IMR-90 (cell line): ENCODE results near the gene CDK18.

Source experiments
- BHLHE40 ChIP-seq: fragments of 150-350 bp; IDR thresholded peaks from 2 replicates; pipeline ENCODE4 v1.6.1; 2016; ENCODE audit warnings: mild to moderate bottlenecking, low read depth, low read length
- CEBPB ChIP-seq: IDR thresholded peaks from 2 replicates; pipeline ENCODE4 v1.6.1; 2012; ENCODE audit warnings: low read depth, low read length, improper control_type of control experiment
- CTCF ChIP-seq: conservative IDR thresholded peaks from 2 replicates; pipeline ENCODE4 v1.5.1; 2012; ENCODE audit warnings: mild to moderate bottlenecking, low read depth, low read length, improper control_type of control experiment
- ELK1 ChIP-seq: fragments of 150-350 bp; IDR thresholded peaks from 2 replicates; pipeline ENCODE4 v1.6.1; 2016; ENCODE audit warnings: low read depth, mild to moderate bottlenecking, low read length, moderate library complexity, borderline replicate concordance
- FOS ChIP-seq: fragments of 150-350 bp; IDR thresholded peaks from 2 replicates; pipeline ENCODE4 v1.6.1; 2016; ENCODE audit warnings: low read depth, low read length
- MAZ ChIP-seq: IDR thresholded peaks from 2 replicates; pipeline ENCODE4 v1.6.1; 2012; ENCODE audit warnings: low read depth, mild to moderate bottlenecking, low read length, improper control_type of control experiment, moderate library complexity, borderline replicate concordance
- MXI1 ChIP-seq: IDR thresholded peaks from 2 replicates; pipeline ENCODE4 v1.6.1; 2012; ENCODE audit warnings: low read depth, mild to moderate bottlenecking, low read length, moderate library complexity, borderline replicate concordance
- POLR2A ChIP-seq: IDR thresholded peaks from 2 replicates; pipeline ENCODE4 v1.6.1; 2012; ENCODE audit warnings: mild to moderate bottlenecking, low read depth, low read length
- RAD21 ChIP-seq: IDR thresholded peaks from 2 replicates; pipeline ENCODE4 v1.6.1; 2012; ENCODE audit warnings: low read length, improper control_type of control experiment
- RCOR1 ChIP-seq: IDR thresholded peaks from 2 replicates; pipeline ENCODE4 v1.6.1; 2012; ENCODE audit warnings: mild to moderate bottlenecking, low read length, improper control_type of control experiment; ENCODE audit not compliant: insufficient replicate concordance
- RFX5 ChIP-seq: IDR thresholded peaks from 2 replicates; pipeline ENCODE4 v1.8.0; 2012; ENCODE audit warnings: low read depth, mild to moderate bottlenecking, low read length, moderate library complexity
- SMC3 ChIP-seq: fragments of 150-350 bp; IDR thresholded peaks from 2 replicates; pipeline ENCODE4 v1.6.1; 2016; ENCODE audit warnings: low read depth, mild to moderate bottlenecking, antibody characterized with exemption, low read length, moderate library complexity
- USF2 ChIP-seq: fragments of 150-350 bp; IDR thresholded peaks from 2 replicates; pipeline ENCODE4 v1.6.1; 2017; ENCODE audit warnings: mild to moderate bottlenecking, antibody characterized with exemption, low read length, low read depth

GRCh38 chr1:205473966-205474365 is 30.5 kb upstream of the CDK18 start:
- TF ChIP-seq SMC3 (no peak), CTCF (no peak), RCOR1 (no peak), ELK1 (no peak), MXI1 (no peak), RFX5 (no peak), USF2 (no peak), FOS (no peak), POLR2A (no peak), CEBPB (no peak), MAZ (no peak), RAD21 (no peak), BHLHE40 (no peak)
